GM19351 (cell line): ENCODE results near the gene MIPEP.
"Not testable (repeated sequence)": the region's sequence is repeated elsewhere in the genome, so short reads cannot be mapped to it uniquely, and the experiment has no call there.

Experiments
- ATAC-seq: cut with Tn5 transposase; IDR thresholded peaks from one replicate; pipeline ENCODE4 v1.9.1; 2021; ENCODE audit warnings: mild to moderate bottlenecking, moderate library complexity; ENCODE audit not compliant: unreplicated experiment

The MIPEP gene

GRCh38 chr13:23888658-23889614 is at the start of gene MIPEP:
Gene MIPEP, minus strand, starts transcription at chr13:23889400. Its CDS starts 80 bp downstream, at chr13:23889320.
- peak; percentile 88 for ATAC-seq

- ATAC-seq = no peak
Observed at GRCh38 chr13:23934520-23934919, 45.3 kb upstream of the MIPEP start.

- ATAC-seq = no peak
Observed at GRCh38 chr13:23928985-23929384, 39.8 kb upstream of the MIPEP start.

- ATAC-seq = no peak
Observed at GRCh38 chr13:23923031-23923430, 33.8 kb upstream of the MIPEP start.

GRCh38 chr13:23922005-23922932 is 33.1 kb upstream of the MIPEP start:
- no peak for ATAC-seq

- no peak for ATAC-seq
Observed at GRCh38 chr13:23921451-23921888, 32.3 kb upstream of the MIPEP start.

GRCh38 chr13:23919006-23919405 is 29.8 kb upstream of the MIPEP start:
- no peak for ATAC-seq

- ATAC-seq = no peak
Observed at GRCh38 chr13:23918208-23918607, 29.0 kb upstream of the MIPEP start.

- ATAC-seq = no peak
Observed at GRCh38 chr13:23915308-23915707, 26.1 kb upstream of the MIPEP start.

GRCh38 chr13:23912469-23912868 is 23.3 kb upstream of the MIPEP start:
- no peak for ATAC-seq

GRCh38 chr13:23909606-23910005 is 20.4 kb upstream of the MIPEP start:
- no peak for ATAC-seq

GRCh38 chr13:23905766-23906165 is 16.6 kb upstream of the MIPEP start:
- no peak for ATAC-seq

- ATAC-seq = no peak
Observed at GRCh38 chr13:23903906-23904280, 14.7 kb upstream of the MIPEP start.

GRCh38 chr13:23902975-23903905 is 14.0 kb upstream of the MIPEP start:
- ATAC-seq = no peak

GRCh38 chr13:23901365-23901764 is 12.2 kb upstream of the MIPEP start:
- ATAC-seq = no peak

GRCh38 chr13:23899555-23899954 is 10.4 kb upstream of the MIPEP start:
- peak; percentile 56 for ATAC-seq

GRCh38 chr13:23898101-23898500 is 8.9 kb upstream of the MIPEP start:
- ATAC-seq = no peak

- ATAC-seq = not testable (repeated sequence)
Observed at GRCh38 chr13:23897452-23897919, 8.3 kb upstream of the MIPEP start, which contains the start of gene C1QTNF9B. Gene C1QTNF9B, minus strand, starts transcription at chr13:23897502.

GRCh38 chr13:23894746-23895145 is 5.5 kb upstream of the MIPEP start:
- ATAC-seq = not testable (repeated sequence)

GRCh38 chr13:23893791-23894190 is 4.6 kb upstream of the MIPEP start:
- ATAC-seq = not testable (repeated sequence)
